GM23338 (cell line): ENCODE data around the gene FRMPD1. TPM values are rescaled to one million over a fixed set of nuclear protein-coding genes. Genes with fewer than 3 reads are reported as not detected.

ENCODE experiments used
- ATAC-seq: fragments of 200-7000 bp; cut with Tn5 transposase; 3 replicates; pipeline ENCODE4 v1.9.1; 2020
- DNase-seq: peaks from one replicate; pipeline ENCODE4 v3.0.0-alpha.2; 2015; ENCODE audit warnings: low spot score
- H2AFZ ChIP-seq: fragments of 200-600 bp; sonication (generic); 2 replicates; pipeline ENCODE4 v1.8.0; 2016; ENCODE audit warnings: antibody characterized with exemption, mild to moderate bottlenecking, moderate library complexity
- H3F3A ChIP-seq: fragments of 200-600 bp; sonication (generic); replicated peaks from 2 replicates; pipeline ENCODE4 v1.8.0; 2017; ENCODE audit warnings: antibody characterized with exemption, mixed run types, low read depth
- H3K27ac ChIP-seq: fragments of 200-600 bp; sonication (generic); 2 replicates; pipeline ENCODE4 v1.6.1; 2016; ENCODE audit warnings: low read depth
- H3K27me3 ChIP-seq: fragments of 200-600 bp; sonication (generic); 2 replicates; pipeline ENCODE4 v1.8.0; 2016; ENCODE audit warnings: mild to moderate bottlenecking, mixed run types, moderate library complexity; ENCODE audit not compliant: insufficient read depth
- H3K36me3 ChIP-seq: fragments of 200-600 bp; sonication (generic); 2 replicates; pipeline ENCODE4 v1.8.0; 2016; ENCODE audit warnings: mild to moderate bottlenecking; ENCODE audit not compliant: insufficient read depth
- H3K4me1 ChIP-seq: fragments of 200-600 bp; sonication (generic); 2 replicates; pipeline ENCODE4 v1.8.0; 2016; ENCODE audit warnings: mild to moderate bottlenecking, moderate library complexity; ENCODE audit not compliant: insufficient read depth
- H3K4me2 ChIP-seq: fragments of 200-600 bp; sonication (generic); 2 replicates; pipeline ENCODE4 v1.7.1; 2017; ENCODE audit warnings: mixed run types
- H3K4me3 ChIP-seq: fragments of 200-600 bp; sonication (generic); 2 replicates; pipeline ENCODE4 v1.6.1; 2016; ENCODE audit warnings: mixed run types
- H3K79me2 ChIP-seq: fragments of 200-600 bp; sonication (generic); replicated peaks from 2 replicates; pipeline ENCODE4 v1.8.0; 2017; ENCODE audit warnings: mild to moderate bottlenecking; ENCODE audit not compliant: insufficient read depth
- H3K9me2 ChIP-seq: fragments of 200-600 bp; sonication (generic); 2 replicates; pipeline ENCODE4 v1.8.0; 2017; ENCODE audit not compliant: insufficient read depth
- H4K20me1 ChIP-seq: fragments of 200-600 bp; sonication (generic); replicated peaks from 2 replicates; pipeline ENCODE4 v1.8.0; 2017; ENCODE audit warnings: mild to moderate bottlenecking; ENCODE audit not compliant: insufficient read depth
- H3K27ac Mint-ChIP-seq: 2 replicates; pipeline ENCODE4 v1.8.0; 2020; ENCODE audit warnings: inconsistent platforms, mild to moderate bottlenecking, moderate library complexity, mixed read lengths
- H3K27me3 Mint-ChIP-seq: 3 replicates; pipeline ENCODE4 v1.8.0; 2022; ENCODE audit warnings: low read depth, mild to moderate bottlenecking, moderate library complexity, mixed read lengths, inconsistent platforms; ENCODE audit not compliant: insufficient read depth, poor library complexity
- H3K36me3 Mint-ChIP-seq: 3 replicates; pipeline ENCODE4 v1.8.0; 2021; ENCODE audit warnings: low read depth, mild to moderate bottlenecking, inconsistent platforms, moderate library complexity, mixed read lengths
- H3K4me1 Mint-ChIP-seq: 3 replicates; pipeline ENCODE4 v1.8.0; 2020; ENCODE audit warnings: mild to moderate bottlenecking, inconsistent platforms, mixed read lengths
- H3K4me3 Mint-ChIP-seq: 3 replicates; pipeline ENCODE4 v1.8.0; 2021; ENCODE audit warnings: moderate library complexity, mild to moderate bottlenecking, inconsistent platforms, mixed read lengths
- H3K9me3 Mint-ChIP-seq: 3 replicates; pipeline ENCODE4 v1.8.0; 2020; ENCODE audit warnings: moderate library complexity, mild to moderate bottlenecking, inconsistent platforms, mixed read lengths
- CREB1 ChIP-seq: fragments of 250-450 bp; sonication (Bioruptor Pico); IDR thresholded peaks from 2 replicates; pipeline ENCODE4 v1.5.0; 2020; ENCODE audit warnings: low read depth, mild to moderate bottlenecking, moderate library complexity
- EZH2 ChIP-seq: fragments of 200-600 bp; sonication (generic); IDR thresholded peaks from one replicate; pipeline ENCODE4 v1.8.0; 2017; ENCODE audit warnings: antibody characterized with exemption, mild to moderate bottlenecking, low read depth; ENCODE audit not compliant: unreplicated experiment
- POLR2AphosphoS5 ChIP-seq: IDR thresholded peaks from 2 replicates; pipeline ENCODE4 v1.6.1; 2016; ENCODE audit warnings: antibody characterized with exemption, low read depth
- REST ChIP-seq: IDR thresholded peaks from one replicate; pipeline ENCODE4 v1.6.1; 2018; ENCODE audit warnings: antibody characterized with exemption; ENCODE audit not compliant: unreplicated experiment
- ZNF114 ChIP-seq: fragments of 250-450 bp; sonication (Bioruptor Pico); IDR thresholded peaks from 2 replicates; pipeline ENCODE4 v1.5.0; 2020; ENCODE audit warnings: mild to moderate bottlenecking, moderate library complexity
- ZNF462 ChIP-seq: fragments of 250-450 bp; sonication (Bioruptor Pico); IDR thresholded peaks from 2 replicates; pipeline ENCODE4 v1.5.0; 2020; ENCODE audit warnings: mild to moderate bottlenecking, moderate library complexity
- polyA plus RNA-seq: library from polyadenylated mRNA; unstranded; fragments of >200 nt; fragmentation: Nextera tagmentation; extraction: Ambion mirVana; gene quantifications from 2 replicates; pipeline ENCODE4 v1.2.1, GENCODE V29; 2016
- total RNA-seq: library from RNA; depleted of rRNA; stranded (reverse); fragments of >200 nt; shearing (Covaris generic); gene quantifications from 2 replicates; pipeline ENCODE4 v1.2.3, GENCODE V29; 2014

Gene FRMPD1
- total and polyA plus RNA-seq, 2 experiments from 2014 or later, result 0.23 to 0.63 TPM

GRCh38 chr9:37652261-37652660 is 1.5 kb downstream of the FRMPD1 start:
- peaks cover 69% of the 10 kb centered on the region for H3K27me3 ChIP-seq
- no peak for ATAC-seq

More at GRCh38 chr9:37652261-37652660, 1.5 kb downstream of the FRMPD1 start:
- H3F3A ChIP-seq, result no peaks in the 10 kb centered on the region; the same call in 1 of the 2 replicates
- no peak overlapping the region; the same call in 2 of the 3 replicates for H3K4me3 Mint-ChIP-seq
- no peaks in the 10 kb centered on the region for H3K79me2 ChIP-seq
- H4K20me1 ChIP-seq, result no peaks in the 10 kb centered on the region
- no peaks in the 10 kb centered on the region for H3K36me3 Mint-ChIP-seq
- H3K36me3 ChIP-seq, result no peaks in the 10 kb centered on the region
- peaks cover 50% of the 10 kb centered on the region for H3K27me3 Mint-ChIP-seq
- H2AFZ ChIP-seq, result no peak overlapping the region
- DNase-seq, result no peak
- no peak overlapping the region for H3K4me3 ChIP-seq
- TF ChIP-seq POLR2AphosphoS5 (no peak), CREB1 (CRISPR knock-in tag) (no peak), ZNF462 (CRISPR knock-in tag) (no peak), REST (no peak), EZH2 (no peak), ZNF114 (CRISPR knock-in tag) (no peak)
- peaks cover 8% of the 10 kb centered on the region; the same call in 1 of the 3 replicates for H3K4me1 Mint-ChIP-seq
- H3K4me1 ChIP-seq, result peaks cover 6% of the 10 kb centered on the region; the same call in 1 of the 2 replicates
- H3K27ac Mint-ChIP-seq, result no peak overlapping the region
- H3K4me2 ChIP-seq, result no peak overlapping the region
- no peaks in the 10 kb centered on the region for H3K9me2 ChIP-seq
- H3K27ac ChIP-seq, result no peak overlapping the region
- no peaks in the 10 kb centered on the region for H3K9me3 Mint-ChIP-seq
